ENCODE results near the gene JUND. TPM values are rescaled to one million over a fixed set of nuclear protein-coding genes. Genes with fewer than 3 reads are reported as not detected.

JUND gene
- polyA plus RNA-seq, 10 donors = 78.2 to 184 (median 137) TPM

DNA sequence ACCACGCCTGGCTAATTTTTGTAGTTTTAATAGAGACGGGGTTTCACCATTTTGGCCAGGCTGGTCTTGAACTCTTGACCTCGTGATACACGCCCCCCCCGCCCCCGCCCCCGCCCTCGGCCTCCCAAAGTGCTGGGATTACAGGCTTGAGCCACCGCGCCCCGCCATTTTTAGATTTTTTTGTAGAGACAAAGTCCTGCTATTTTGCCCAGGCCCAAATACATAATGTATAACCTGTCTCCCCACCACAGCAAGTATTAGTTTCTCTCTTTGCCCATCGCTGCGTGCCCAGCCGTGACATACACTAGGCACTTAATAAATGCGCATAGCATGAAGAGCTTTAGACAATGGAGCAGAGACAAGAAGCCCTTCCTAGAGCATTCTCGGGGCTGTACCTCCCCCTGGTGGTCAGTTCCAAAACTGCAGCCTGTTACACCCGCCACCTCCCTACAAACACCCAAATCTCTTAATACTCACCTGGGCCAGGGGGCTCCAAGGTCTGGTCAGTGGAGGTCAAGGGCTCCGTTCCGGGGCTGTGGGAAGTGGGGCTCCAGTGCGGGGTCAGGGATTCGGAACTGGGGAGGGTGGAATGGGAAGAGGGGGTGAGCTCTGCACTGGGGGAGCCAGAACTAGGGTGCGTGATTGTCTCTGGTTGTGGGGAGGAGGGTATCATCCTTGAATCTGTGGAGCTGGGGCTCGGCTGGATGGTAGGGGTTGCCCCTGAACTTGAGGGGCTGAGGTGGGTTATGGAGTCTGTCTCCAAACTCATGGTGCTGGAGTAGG lies 29.6 kb downstream of the JUND start:
- DNase-seq = peak; percentile 59 to 80 (median 72)

DNA sequence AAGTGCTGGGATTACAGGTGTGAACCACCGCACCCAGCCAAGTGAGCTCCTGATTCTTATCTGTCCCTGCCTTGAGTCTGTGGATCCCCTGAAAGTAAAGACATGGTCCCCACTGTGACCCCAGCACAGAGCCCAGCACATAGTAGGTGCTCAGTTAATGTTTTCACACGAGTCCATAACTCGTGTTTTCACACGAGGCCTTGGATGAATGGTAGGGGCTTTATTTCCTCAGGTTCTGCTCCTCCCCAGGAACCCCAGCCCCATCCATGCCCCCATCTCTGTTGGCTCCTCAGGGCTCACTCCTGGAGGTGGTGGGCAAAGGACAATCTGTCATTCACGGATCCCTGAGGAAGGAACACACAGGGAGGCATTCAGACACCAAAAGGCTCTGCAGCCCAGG lies 31.6 kb downstream of the JUND start:
- DNase-seq = no peak

DNA sequence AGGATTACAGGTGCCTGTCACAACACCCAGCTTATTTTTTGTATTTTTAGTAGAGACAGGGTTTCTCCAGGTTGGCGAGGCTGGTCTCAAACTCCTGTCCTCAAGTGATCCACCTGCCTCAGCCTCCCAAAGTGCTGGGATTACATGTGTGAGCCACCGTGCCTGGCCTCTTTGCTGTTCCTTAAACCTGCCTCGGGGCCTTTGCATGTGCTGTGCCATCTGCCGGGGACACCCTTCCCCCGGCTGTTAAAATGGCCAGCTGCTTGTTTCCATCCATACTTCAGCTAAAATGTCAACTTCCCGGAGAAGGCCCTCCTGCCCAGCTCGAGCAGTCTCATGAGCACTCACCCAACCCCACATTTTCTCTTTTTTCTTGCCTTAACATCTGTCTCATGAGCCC lies 36.1 kb downstream of the JUND start:
- DNase-seq = no peak

DNA sequence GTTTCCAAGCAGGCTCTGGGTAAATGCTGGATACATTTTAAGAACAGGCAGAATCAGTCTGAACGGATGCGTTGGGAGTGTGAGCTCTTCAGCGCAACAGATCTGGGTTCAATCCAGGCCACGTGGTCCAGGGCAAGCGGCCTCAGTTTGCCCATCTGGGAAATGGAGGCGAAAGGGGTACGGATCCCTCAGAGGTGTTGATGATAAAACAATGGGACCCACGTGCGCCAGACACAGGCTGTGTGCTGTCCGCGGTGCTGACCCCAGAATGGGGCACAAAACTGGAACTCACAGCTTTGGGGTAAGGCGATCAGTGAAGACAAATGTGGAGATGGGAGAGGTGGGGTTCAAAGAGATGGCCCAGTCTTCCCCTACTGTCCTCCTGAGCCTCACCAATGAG lies 42.1 kb downstream of the JUND start:
- no peak for DNase-seq

DNA sequence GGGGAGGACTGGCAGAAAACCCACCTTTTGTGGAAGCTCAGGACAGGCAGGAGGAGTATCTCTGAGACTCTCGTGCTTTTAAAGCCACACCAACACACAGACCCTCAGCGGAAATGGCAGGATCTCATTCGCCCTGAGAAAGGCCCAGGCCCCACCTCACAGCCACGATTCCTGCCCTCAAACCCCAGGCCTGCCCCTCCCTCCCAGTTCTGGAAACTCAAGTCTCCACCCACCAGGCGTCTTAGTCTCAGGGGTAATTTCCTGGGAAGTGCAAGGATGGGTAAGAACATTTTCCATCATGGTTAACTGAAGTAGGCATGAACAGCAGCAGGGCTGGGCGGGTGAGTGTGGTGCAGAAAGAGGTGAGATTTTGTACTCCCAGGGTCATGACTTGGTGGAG lies 47.2 kb downstream of the JUND start:
- no peak for DNase-seq

DNA sequence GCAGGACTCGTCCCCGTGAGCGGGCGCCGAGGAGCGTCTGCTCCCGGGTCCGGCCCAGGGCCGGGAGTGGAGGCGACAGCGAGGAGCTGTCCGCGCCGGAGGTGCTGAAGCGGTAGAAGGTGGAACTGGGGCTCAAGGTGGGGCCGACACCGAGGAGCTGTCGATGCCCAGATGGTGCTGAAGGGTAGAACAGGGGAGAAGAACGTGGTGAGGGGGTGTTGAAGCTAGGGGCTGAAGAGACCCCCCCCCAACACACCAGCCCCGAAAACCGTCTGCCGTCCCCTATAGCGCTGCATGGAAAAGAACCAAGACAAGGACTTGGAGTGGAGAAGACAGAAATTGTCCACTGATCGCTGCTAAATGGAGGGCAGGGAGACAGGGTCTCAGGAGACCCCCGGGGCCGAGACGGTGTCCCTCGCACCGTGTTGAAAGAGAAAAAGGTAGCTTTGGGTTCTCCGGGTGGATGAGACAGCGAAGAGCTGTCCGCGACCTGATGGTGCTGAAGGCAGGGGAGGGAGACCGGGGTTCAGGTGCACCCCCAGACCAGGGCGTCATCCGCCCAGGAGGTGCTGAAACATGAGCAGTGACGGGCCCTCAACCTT lies 48.1 kb downstream of the JUND start:
- DNase-seq = peak in 2 of 3 donors; percentile 53 to 75

DNA sequence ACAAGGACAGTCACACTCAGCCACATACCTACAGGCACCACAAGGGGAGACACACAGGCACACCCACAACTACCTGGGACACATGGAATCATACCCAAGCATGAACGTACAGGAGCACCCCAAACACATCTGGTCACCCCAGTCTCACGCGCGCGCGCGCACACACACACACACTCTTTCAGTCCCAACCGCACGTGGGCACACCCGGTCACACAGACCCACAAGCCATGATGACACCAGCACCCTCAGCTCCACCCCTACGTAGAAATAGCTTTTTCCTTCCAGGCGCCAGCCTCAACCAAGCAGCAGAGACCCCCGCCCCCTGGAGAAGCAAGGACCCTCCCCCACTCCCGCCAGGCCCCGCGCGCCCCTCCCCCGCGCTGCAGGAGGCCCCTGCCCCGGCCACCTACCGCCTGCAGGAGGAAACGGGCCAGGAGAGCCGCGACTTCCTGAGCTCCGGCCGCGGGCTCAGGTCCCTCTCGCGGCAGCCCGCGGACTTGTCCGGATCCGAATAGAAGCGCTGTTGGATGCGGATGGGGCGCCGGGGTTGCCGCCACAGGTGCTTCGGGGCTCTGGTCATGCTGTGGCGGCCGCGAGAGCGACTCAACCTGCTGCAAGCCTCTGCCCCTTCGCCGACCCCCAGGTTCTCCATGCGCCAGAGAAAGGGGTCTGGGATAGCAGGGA lies 48.7 kb downstream of the JUND start:
- DNase-seq = no peak

DNA sequence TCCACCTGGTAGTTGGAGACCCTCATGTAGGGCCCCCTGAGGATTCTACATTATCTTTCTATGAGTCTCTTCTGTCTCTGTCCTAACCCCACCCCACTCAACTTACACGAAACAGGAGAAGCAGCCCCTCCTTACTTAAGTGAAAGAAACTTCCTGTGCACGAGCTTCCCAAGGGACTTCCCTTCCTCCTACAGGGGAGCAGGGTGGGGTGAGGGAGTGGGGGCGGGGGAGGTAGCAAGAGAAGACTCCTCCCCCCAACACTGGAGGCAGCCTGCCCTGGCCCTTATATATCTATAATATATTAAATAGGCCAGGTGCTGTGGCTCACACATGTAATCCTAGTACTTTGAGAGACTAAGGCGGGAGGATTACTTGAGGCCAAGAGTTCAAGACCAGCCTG lies 49.6 kb downstream of the JUND start:
- DNase-seq = no peak

DNA sequence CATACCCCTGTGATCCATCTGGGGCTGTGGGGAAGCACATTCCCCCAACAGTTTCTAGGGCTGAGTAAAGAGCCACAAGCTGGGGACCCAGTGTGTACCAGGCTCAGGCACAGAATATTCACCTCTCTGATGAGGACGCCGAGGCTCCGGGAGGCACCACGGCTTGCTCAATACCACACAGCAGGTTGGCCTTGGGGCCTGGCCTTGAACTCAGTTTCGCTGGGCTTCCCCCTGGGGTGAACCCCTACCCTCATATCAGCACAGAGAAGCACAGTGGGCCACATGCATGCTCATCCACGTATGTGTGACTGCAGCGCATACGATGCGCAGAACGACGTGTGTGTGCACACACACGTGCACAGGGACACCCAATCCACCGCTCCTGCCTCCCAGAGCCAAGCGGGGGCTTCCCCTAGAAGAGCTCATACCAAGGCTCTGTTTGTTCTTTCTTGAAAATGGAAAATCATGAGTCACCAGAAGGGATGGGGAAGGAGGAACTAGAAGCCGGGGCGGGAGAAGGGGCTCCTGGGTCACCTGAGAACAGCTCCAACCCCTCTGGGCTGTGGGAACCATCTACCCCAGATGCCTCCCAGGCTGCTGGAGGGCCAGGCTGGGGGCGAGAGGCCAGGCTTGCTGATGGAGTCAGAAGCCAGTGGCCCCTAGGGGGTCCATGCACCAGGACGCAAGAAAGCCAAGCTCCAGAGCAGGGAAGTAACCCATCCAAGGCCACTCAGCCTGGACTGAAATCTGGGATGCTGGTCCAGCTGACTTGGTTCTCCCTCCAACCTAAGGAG lies 50.3 kb downstream of the JUND start:
- no peak for DNase-seq

DNA sequence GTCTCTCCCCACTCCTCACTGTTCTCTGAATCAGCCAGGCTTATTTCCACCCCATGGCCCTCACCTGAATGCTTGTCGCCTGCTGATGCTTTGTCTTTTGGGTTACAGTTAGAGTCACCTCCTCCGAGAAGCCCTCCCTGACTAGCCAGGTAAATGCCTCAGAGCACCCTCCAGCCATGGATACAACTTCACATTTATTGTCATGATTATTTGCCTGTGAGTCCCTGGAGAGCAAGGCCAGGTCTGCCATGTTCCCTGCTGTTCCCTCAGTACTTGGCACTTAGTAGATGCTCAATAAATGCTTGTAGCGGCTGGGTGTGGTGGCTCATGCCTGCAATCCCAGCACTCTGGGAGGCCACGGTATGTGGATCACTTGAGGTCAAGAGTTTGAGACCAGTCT lies 51.5 kb downstream of the JUND start:
- no peak for DNase-seq

Other genes with a start within 250 kb of the JUND start
- 1 to 10 TPM in 1 of 10 donors, under 1 TPM in 9; 0.10 to 1.6 (median 0.39) TPM for gene IL12RB1, start 194.7 kb downstream of the JUND start, polyA plus RNA-seq (ENCODE audit: insufficient read length in 10 of 10)
- gene MAST3, start 183.8 kb downstream of the JUND start, polyA plus RNA-seq (ENCODE audit: insufficient read length in 10 of 10) = 10 to 100 TPM in 1 of 10 donors, 1 to 10 TPM in 9; 5.7 to 13.6 (median 8.8) TPM
- 10 to 100 TPM; 35.8 to 49.1 (median 43.4) TPM for gene PIK3R2, start 128.5 kb downstream of the JUND start, polyA plus RNA-seq (ENCODE audit: insufficient read length in 10 of 10)
- gene IFI30, start 107.8 kb downstream of the JUND start, polyA plus RNA-seq (ENCODE audit: insufficient read length in 10 of 10) = 1 to 10 TPM in 4 of 10 donors, under 1 TPM in 3, not detected in 3; 0.50 to 1.8 (median 1.1) TPM
- 1 to 10 TPM; 4.3 to 7.6 (median 5.2) TPM for gene MPV17L2, start 88.4 kb downstream of the JUND start, polyA plus RNA-seq (ENCODE audit: insufficient read length in 10 of 10)
- gene RAB3A, start 77.6 kb downstream of the JUND start, polyA plus RNA-seq (ENCODE audit: insufficient read length in 10 of 10) = 1 to 10 TPM; 2.4 to 4.3 (median 3.7) TPM
- 1 to 10 TPM in 9 of 10 donors, under 1 TPM in 1; 0.99 to 5.0 (median 2.7) TPM for gene PDE4C, start 55.2 kb downstream of the JUND start, polyA plus RNA-seq (ENCODE audit: insufficient read length in 10 of 10)
- gene IQCN, start 7.2 kb downstream of the JUND start, polyA plus RNA-seq (ENCODE audit: insufficient read length in 10 of 10) = 1 to 10 TPM; 1.5 to 5.5 (median 3.0) TPM
- 100 to 1,000 TPM in 1 of 10 donors, 10 to 100 TPM in 9; 65.1 to 100 (median 78.1) TPM for gene LSM4, start 41.5 kb upstream of the JUND start, polyA plus RNA-seq (ENCODE audit: insufficient read length in 10 of 10)
- 10 to 100 TPM in 5 of 10 donors, 1 to 10 TPM in 5; 8.6 to 15.8 (median 10.2) TPM for gene PGPEP1, start 59.0 kb upstream of the JUND start, polyA plus RNA-seq (ENCODE audit: insufficient read length in 10 of 10)
- 1 to 10 TPM in 3 of 10 donors, under 1 TPM in 7; 0.26 to 1.8 (median 0.84) TPM for gene GDF15, start 104.5 kb upstream of the JUND start, polyA plus RNA-seq (ENCODE audit: insufficient read length in 10 of 10)
- 1 to 10 TPM; 1.0 to 2.5 (median 1.5) TPM for gene LRRC25, start 116.0 kb upstream of the JUND start, polyA plus RNA-seq (ENCODE audit: insufficient read length in 10 of 10)
- gene SSBP4, start 137.8 kb upstream of the JUND start, polyA plus RNA-seq (ENCODE audit: insufficient read length in 10 of 10) = 100 to 1,000 TPM in 3 of 10 donors, 10 to 100 TPM in 7; 65.2 to 124 (median 96.0) TPM
- 100 to 1,000 TPM in 9 of 10 donors, 10 to 100 TPM in 1; 99.2 to 163 (median 127) TPM for gene ISYNA1, start 156.5 kb upstream of the JUND start, polyA plus RNA-seq (ENCODE audit: insufficient read length in 10 of 10)
- 10 to 100 TPM; 12.2 to 17.7 (median 13.2) TPM for gene ELL, start 240.4 kb upstream of the JUND start, polyA plus RNA-seq (ENCODE audit: insufficient read length in 10 of 10)

Measured in muscle of back (tissue), 11 donors.